HG02981 (cell line): ENCODE results near the gene BZW1.
A peak's percentile ranks its signal among the peaks of the same experiment; 100 is the strongest.

Experiments used
- ATAC-seq: cut with Tn5 transposase; IDR thresholded peaks from one replicate; pipeline ENCODE4 v1.9.1; 2021; ENCODE audit warnings: mild to moderate bottlenecking, moderate library complexity; ENCODE audit not compliant: unreplicated experiment

Gene BZW1

GRCh38 chr2:200828572-200829257 lies 17.0 kb downstream of the BZW1 start:
- ATAC-seq, result no peak

- no peak for ATAC-seq
These were observed 17.5 kb downstream of the BZW1 start for GRCh38 chr2:200829258-200829655.

DNA sequence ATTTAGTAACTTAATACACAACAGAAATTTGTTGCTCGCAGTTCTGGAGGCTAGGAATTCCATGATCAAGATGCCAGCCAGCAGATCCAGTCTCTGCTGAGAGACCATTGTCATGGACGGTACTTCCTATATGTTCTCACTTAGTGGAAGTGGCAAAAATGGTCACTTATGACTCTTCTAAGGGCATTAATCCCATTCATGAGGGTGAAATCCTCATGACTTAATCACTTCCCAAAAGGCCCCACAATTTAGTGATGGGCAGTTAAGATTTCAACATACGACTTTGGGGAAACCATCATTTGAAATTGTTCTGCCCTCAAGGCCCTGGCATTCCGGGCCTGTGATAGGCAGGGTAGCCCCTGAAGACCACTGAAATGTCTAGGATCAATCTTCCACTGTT lies 23.0 kb downstream of the BZW1 start:
- no peak for ATAC-seq

DNA sequence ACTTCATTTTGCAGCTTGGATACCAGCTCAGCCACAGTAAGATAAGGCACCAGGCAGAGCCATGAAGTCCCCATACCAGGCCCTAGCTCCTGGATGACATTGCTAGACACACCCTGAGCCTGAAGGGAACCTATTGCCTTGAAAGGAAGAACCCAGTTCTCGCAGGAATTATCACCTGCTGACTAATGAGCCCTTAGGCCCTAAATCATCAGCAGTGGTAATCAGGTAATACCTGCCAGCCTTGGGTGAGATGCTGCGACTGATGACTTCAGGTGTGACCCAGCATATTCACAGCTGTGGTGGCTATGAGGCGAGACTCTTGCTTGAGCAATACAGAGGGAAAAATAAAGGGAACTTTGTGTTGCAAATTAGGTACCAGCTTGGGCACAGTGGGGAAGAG lies 27.8 kb downstream of the BZW1 start:
- ATAC-seq, result no peak

DNA sequence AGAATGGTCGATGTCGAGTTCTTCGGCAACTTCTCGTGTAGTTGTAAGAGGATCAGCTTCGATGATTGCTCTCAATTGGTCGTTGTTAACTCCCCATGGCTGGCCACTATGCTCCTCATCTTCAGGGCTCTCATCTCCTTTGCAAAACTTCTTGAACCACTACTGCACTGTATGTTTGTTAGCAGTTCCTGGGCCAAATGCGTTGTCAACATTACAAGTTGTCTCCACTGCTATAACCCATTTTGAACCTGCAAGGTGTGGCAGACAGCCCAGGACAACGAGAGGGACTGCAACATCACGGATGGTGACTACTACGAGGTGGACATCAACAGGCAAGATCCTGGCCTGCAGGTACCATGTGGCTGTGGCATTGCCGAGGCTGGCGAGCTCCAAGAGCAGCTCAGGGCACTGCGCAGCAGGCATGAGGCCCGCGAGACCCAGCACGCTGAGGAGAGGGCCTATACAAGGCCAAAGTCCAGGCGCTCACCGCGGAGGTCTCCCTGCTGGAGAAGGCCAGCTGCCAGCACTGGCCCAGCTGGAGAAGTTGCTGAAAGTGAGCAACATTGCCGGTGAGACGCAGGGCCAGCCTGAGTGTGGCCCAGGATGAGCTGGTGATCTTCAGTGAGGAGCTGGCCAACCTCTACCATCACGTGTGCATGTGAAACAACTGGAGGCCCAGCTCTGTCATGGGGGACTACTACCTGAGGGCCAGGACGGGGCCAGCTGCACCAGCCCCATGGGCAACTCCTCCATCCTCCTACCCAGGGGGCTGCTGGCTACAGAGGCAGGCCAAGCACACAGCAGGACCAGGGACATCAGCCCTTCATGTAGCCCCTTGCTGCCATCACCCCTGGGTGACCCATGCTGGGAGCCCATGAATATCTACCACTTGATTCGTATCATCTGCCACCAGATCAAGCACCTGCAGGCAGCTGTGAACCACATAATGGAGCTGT lies 32.6 kb downstream of the BZW1 start:
- no peak for ATAC-seq

DNA sequence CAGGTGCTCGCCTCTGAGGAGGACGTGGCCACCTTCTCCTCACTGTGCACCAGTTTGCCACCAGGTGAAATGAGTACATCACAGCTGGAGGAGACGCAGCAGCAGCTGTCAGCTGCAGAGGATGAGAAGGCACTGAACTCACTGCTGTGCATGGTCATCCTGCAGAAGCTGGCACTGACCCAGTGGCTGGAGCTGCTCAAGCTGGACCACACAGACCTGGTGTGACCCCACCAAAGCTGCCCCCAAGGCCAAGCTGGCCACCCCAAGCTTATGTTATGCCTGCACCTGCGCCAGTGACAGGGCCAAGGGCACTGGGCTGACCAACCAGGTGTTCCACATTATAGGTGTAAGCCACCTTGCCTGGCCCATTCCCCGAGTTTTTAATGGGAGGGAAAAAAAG lies 33.5 kb downstream of the BZW1 start:
- ATAC-seq, result no peak

GRCh38 chr2:200845669-200846325 lies 34.1 kb downstream of the BZW1 start:
- ATAC-seq, result no peak

GRCh38 chr2:200847269-200847668 lies 35.6 kb downstream of the BZW1 start:
- no peak for ATAC-seq

- ATAC-seq, result no peak
These were observed 36.2 kb downstream of the BZW1 start for GRCh38 chr2:200847939-200848338.

- ATAC-seq, result no peak
These were observed 39.0 kb downstream of the BZW1 start for GRCh38 chr2:200850512-200851256.

GRCh38 chr2:200851398-200852248 lies 39.9 kb downstream of the BZW1 start:
- no peak for ATAC-seq

DNA sequence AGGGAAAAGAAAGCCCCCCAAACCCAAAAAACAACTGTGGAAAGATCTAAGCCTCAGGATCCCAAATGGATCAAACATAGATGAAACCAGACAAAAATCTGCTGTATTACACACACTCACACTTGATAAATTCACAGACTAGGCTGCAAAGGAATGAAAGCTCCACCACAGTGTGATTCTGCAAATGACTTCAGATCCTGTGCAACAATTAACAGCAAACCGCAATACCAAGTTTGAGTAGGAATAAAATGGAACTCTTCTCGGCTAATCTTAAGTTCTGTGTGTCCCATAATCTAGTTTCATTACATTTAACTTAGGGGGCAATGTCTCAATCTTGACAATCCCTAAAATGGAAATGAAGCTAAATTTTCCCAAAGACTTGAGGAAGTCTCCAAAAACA lies 40.9 kb downstream of the BZW1 start:
- ATAC-seq, result no peak

DNA sequence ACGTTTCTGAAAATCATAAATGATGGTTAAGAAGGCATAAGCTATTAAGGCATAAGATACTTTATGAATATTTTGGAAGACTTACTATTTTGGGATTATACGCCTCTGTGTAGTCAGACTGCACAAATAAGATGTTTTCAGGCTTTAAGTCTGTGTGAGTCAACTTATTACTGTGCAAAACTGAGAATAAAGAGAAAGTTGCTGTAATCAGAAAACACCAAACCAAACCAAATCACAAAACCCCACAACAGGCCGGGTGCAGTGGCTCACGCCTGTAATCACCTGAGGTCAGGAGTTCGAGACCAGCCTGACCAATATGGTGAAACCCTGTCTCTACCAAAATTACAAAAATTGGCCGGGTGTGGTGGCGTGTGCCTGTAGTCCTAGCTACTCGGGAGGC lies 45.1 kb downstream of the BZW1 start:
- ATAC-seq, result no peak

- no peak for ATAC-seq
These were observed 48.5 kb downstream of the BZW1 start for GRCh38 chr2:200860092-200860795.

DNA sequence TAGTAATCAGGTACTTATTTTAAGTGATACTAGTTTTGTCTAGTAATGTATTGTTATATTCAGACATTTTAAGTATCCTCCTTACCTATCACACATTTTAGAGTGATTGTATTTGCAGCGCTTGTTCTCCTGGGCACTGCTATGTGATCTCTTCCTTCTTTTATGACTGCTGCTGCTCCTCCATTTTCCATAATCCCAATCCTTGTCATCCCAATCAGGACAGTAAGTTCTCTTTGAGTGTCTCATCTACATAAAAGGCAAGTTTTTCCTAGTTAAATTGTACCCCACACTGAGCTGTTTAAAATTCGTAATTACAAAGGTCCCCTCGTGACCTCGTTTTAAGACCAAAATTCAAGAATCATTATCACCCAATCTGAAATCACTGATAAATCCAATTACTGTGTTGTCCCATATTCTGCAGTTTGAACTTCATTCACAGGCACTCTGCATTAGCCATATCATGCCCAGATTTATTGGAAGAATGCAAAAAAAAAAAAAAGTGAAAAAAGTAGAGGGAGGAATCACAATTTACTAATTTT lies 50.0 kb downstream of the BZW1 start:
- ATAC-seq, result no peak

DNA sequence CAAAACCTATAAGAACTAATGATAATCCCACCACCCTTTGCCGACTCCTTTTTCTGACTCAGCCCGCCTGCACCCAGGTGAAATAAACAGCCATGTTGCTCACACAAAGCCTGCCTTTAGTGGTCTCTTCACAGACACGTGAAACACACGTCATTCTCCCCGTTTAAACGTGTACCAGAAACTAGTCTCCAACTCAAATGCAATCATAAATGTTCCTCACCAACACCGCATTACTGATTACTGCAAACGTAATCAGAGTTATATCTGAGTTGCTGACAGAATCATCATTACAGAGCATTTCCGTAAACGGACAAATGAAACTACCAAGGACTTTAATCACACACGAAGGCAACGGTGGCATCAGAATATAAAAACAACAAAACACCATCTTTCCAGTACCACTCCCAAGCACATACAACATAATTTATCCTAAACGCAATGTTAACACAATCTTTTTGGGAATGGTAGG lies 50.9 kb downstream of the BZW1 start:
- ATAC-seq, result no peak

DNA sequence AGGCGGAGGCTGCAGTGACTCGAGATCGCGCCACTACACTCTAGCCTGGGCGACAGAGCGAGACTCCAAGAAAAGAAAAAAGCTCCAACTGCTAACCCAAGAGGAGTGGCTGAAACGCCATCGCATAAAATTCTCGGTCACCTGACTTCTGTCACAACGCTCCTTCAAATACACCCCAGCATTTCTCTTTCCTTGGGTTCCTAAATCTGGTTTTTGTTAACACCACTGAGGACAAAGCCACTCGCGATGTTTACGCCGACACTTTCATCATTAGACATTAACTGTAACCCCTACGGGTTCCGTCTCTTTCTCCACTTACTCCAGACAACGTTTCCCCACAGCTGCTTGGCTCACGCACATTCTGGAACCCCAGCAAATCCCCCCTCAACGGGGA lies 52.1 kb downstream of the BZW1 start:
- no peak for ATAC-seq

- peak; percentile 81 for ATAC-seq
These were observed 52.7 kb downstream of the BZW1 start, which contains the start of gene CLK1 for GRCh38 chr2:200864176-200865034. CLK1 (minus strand) TSS chr2:200864658; CDS start chr2:200861862, 2,796 bp downstream.
